Prostate gland (tissue), 2 donors: Measurements from ENCODE around the gene CMTM2. TPM values are rescaled to one million over a fixed set of nuclear protein-coding genes. Genes with fewer than 3 reads are reported as not detected.
"Not testable (repeated sequence)": the region's sequence is repeated elsewhere in the genome, so short reads cannot be mapped to it uniquely, and the experiment has no call there.

ENCODE experiments used
- DNase-seq: peaks from one replicate; pipeline ENCODE4 v3.0.0-alpha.2; 2019; ENCODE audit warnings: low spot score
- H3K27ac ChIP-seq, 2 donors: fragments of 200-600 bp; sonication (generic); 2 replicates each; pipeline ENCODE4 v1.5.1; 2017 to 2019
- H3K27me3 ChIP-seq: fragments of 200-600 bp; sonication (generic); replicated peaks from 2 replicates; pipeline ENCODE4 v1.5.1; 2019; ENCODE audit not compliant: insufficient read depth
- H3K36me3 ChIP-seq, 2 donors: fragments of 200-600 bp; sonication (generic); 1 replicate in 1 of 2; 2 replicates in 1 of 2; pipeline versions ENCODE4 v1.5.1 to v1.8.1; 2017 to 2019
- H3K4me1 ChIP-seq: fragments of 200-600 bp; sonication (generic); replicated peaks from 2 replicates; pipeline ENCODE4 v1.5.1; 2019
- H3K4me3 ChIP-seq, 2 donors: fragments of 200-600 bp; sonication (generic); 2 replicates each; pipeline ENCODE4 v1.5.1; 2017 to 2019
- H3K9me3 ChIP-seq: fragments of 200-600 bp; sonication (generic); 2 replicates; pipeline ENCODE4 v1.5.1; 2017
- CTCF ChIP-seq, 4 experiments: fragments of 200-600 bp in 2 of 4; fragments of 450-650 bp in 2 of 4; sonication (generic) in 2 of 4; IDR thresholded peaks; 1 replicate in 3 of 4; 2 replicates in 1 of 4; pipeline ENCODE4 v1.5.1; 2016 to 2019; ENCODE audit warnings: antibody characterized with exemption in 4 of 4, mild to moderate bottlenecking in 2 of 4, moderate library complexity in 2 of 4
- POLR2A ChIP-seq: fragments of 450-650 bp; IDR thresholded peaks from one replicate; pipeline ENCODE4 v1.6.1; 2016; ENCODE audit warnings: antibody characterized with exemption, mild to moderate bottlenecking
- POLR2AphosphoS5 ChIP-seq: sonication (generic); formaldehyde crosslinking; IDR thresholded peaks from one replicate; pipeline ENCODE4 v1.6.1; 2017; ENCODE audit warnings: antibody characterized with exemption
- WGBS: methylation state at CpG from one replicate; pipeline ENCODE4 v1.1.5; 2018; 5-methylcytosine and 5-hydroxymethylcytosine counted together
- intact Hi-C: fragments of 100-400 bp; cut with DNase I; formaldehyde crosslinking; loops from one replicate; pipeline ENCODE4 v1.14.2; 2022
- total RNA-seq, 2 donors: library from RNA; depleted of rRNA; stranded (reverse); fragments of >200 nt; gene quantifications; one replicate each; pipeline ENCODE4 v1.1.0, GENCODE V29; 2016

The CMTM2 gene
- total RNA-seq, 2 donors from 2014 or later: 62.9 TPM; not detected in 1

DNA sequence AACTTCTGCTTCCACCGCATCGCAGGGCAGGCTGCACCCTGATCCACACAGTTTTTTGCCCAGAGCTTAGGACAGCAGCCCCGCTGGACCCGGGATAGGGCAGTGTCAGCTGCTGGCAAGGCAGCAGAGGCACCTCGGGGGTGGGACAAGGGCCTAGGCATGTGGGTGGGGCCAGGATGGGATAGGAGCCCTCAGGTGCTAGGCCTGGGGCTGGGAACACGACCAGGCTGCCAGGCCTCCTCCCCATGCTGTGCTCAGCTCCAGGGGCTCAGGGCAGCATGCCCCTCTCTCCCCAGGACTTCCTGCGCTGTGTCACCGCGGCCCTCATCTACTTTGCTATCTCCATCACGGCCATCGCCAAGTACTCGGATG, 29.9 kb downstream of the CMTM2 start:
- Histone ChIP-seq H3K9me3 (no peaks in the 10 kb centered on the region), H3K36me3 (peaks cover 7 to 9% of the 10 kb centered on the region in 2 donors), H3K27ac (no peak overlapping the region), H3K4me3 (no peak overlapping the region), H3K4me1 (no peaks in the 10 kb centered on the region), H3K27me3 (no peaks in the 10 kb centered on the region)
- 80% methylated on average over 12 of the region's 12 CpGs for WGBS
- no peak for TF ChIP-seq POLR2A
- DNase-seq: no peak
- intact Hi-C loops: loop anchor here (5.0 kb wide), 1 partner anchor 143 kb away; the partner anchor contains the start of gene DYNC1LI2

DNA sequence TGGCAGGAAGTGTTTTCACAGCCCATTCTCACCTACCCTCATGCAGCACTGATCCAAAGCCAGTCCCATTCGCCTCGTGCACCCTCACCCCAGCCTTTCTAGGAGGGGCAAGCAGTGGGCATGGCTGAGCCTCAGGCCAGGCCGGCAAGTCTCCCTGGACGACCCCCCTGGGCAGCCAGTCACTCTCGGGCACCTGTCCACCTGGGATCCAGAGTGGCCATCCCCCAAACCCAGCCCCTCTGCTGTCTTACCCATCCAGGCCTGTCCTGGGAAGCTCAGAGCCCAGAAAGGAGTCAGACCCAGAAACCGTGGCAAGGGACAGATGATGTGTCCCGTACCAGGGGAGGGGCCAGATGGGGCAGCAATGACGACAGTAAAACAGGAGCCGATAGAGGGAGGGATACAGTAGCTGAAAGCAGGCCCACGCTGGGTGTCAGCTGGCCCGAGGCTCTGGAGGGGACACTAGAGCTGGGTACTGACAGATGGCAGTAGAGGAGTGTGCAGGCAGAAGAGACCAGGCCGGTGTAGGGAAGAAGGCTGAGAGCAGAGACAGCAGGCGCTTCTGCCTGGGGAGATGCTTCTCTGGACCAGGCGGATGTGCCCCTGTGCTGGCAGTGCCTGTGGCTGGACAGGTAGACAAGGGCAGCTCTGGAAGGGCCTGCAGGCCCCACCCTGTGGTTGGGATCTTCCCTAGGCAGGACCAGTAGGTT, 31.0 kb downstream of the CMTM2 start:
- DNase-seq: no peak
- Histone ChIP-seq H3K27ac (no peak overlapping the region), H3K9me3 (no peaks in the 10 kb centered on the region), H3K4me3 (no peak overlapping the region), H3K27me3 (no peaks in the 10 kb centered on the region), H3K4me1 (no peaks in the 10 kb centered on the region), H3K36me3 (peaks cover 7 to 9% of the 10 kb centered on the region in 2 donors)
- TF ChIP-seq CTCF (IDR thresholded peaks at IDR 0.05) (no peak), POLR2AphosphoS5 (no peak), POLR2A (no peak)
- WGBS: 87% methylated on average over 14 of the region's 14 CpGs
- intact Hi-C loops: no loop called here

- H3K36me3 ChIP-seq, DNase-seq, H3K4me3 ChIP-seq, H3K27ac ChIP-seq, intact Hi-C loops, H3K4me1 ChIP-seq, H3K27me3 ChIP-seq, H3K9me3 ChIP-seq: not testable (repeated sequence)
- 95% methylated on average over 8 of the region's 8 CpGs for WGBS
Measured at GRCh38 chr16:66611911-66612310, 32.6 kb downstream of the CMTM2 start.

DNA sequence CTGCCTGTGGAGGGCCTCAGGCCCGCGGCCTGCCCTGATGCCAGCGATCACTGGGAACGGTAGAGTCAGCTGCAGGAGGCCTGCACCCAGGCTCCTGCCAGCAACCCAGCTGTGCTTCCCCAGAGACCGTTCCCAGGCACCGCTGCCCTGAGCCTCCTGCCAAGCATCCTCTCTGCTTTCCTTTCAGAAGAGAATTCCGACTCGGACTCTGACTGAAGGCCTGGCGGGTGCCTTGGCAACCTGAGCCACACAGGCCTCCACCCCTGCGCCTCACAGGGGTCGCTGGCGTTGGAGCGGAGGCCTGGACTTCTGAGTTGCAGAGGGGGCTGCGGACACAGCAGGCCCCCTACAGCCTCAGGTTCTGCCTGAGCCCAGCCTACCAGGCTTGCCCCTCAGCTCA, 33.2 kb downstream of the CMTM2 start:
- H3K27ac ChIP-seq: no peak overlapping the region
- TF ChIP-seq POLR2AphosphoS5: no peak
- TF ChIP-seq POLR2A: no peak
- TF ChIP-seq CTCF (IDR thresholded peaks at IDR 0.05): no peak
- no peak overlapping the region for H3K4me3 ChIP-seq
- H3K4me1 ChIP-seq: no peaks in the 10 kb centered on the region
- no peaks in the 10 kb centered on the region for H3K27me3 ChIP-seq
- intact Hi-C loops: no loop called here
- no peak for DNase-seq
- H3K36me3 ChIP-seq: peaks cover 7 to 9% of the 10 kb centered on the region in 2 donors
- WGBS: 81% methylated on average over 14 of the region's 14 CpGs
- H3K9me3 ChIP-seq: no peaks in the 10 kb centered on the region

DNA sequence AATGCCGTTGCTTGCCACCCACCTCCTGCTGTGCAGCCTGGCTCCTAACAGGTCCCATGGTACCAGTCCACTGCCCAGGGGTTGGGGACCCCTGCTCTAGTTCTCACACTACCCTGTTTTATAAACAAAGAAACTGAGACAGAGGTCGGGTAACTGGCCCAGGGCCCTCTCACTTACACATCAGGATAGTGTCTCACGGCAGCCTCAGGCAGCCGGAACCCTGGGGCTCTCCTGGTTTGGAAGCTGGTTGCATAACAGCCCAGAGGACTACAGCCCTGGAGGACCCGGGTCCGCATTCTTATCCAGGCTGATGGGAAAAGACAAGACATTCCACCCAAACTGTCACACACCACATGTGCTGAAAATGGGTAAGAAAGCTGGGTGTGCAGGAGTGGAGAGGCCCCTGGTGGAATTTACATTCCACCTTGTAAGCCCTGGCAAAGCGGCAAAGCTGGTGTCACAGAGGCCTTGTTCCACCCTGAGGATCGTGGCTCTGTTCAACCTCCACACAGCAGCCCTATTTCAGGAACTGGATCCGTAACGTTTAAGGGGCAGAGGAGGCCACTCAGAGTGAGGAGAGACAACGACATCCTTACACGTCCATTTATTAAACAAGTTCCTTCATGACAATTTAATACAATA, 35.0 kb downstream of the CMTM2 start:
- H3K4me1 ChIP-seq: peaks cover 6% of the 10 kb centered on the region
- no peak overlapping the region for H3K27ac ChIP-seq
- no peaks in the 10 kb centered on the region for H3K9me3 ChIP-seq
- 80% methylated on average over 12 of the region's 12 CpGs for WGBS
- no peak for TF ChIP-seq CTCF (IDR thresholded peaks at IDR 0.05)
- no peak for TF ChIP-seq POLR2AphosphoS5
- no peak for TF ChIP-seq POLR2A
- peaks cover 7 to 9% of the 10 kb centered on the region in 2 donors for H3K36me3 ChIP-seq
- no peak overlapping the region for H3K4me3 ChIP-seq
- DNase-seq: no peak
- H3K27me3 ChIP-seq: no peaks in the 10 kb centered on the region
- intact Hi-C loops: no loop called here

DNA sequence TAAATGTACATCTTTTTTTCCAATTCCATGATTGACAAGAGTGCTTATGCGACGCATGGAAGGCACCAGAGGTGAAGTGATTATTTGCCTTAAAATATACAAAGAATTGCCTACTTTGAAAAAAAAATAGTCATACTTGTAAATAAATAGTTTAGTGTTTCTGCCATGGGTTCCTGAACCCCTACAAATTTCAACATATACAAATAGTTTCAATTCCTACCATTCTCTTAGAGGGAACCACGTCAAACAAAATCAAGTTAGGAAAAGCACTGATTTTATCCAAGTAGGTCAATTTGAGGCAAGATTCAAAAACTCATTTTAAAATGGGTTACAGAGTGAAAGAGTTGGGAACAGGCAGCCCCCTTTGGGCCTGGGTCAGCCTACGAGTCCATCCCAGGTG, 36.9 kb downstream of the CMTM2 start:
- Histone ChIP-seq H3K4me1 (peaks cover 6% of the 10 kb centered on the region), H3K4me3 (no peak overlapping the region), H3K27ac (no peak overlapping the region), H3K9me3 (no peaks in the 10 kb centered on the region), H3K27me3 (no peaks in the 10 kb centered on the region), H3K36me3 (no peaks in the 10 kb centered on the region)
- TF ChIP-seq CTCF (IDR thresholded peaks at IDR 0.05): no peak
- TF ChIP-seq POLR2AphosphoS5: no peak
- no peak for TF ChIP-seq POLR2A
- intact Hi-C loops: no loop called here
- no peak for DNase-seq
- WGBS: 92% methylated on average over 4 of the region's 4 CpGs
